Activated gamma-delta T cell (primary cell): ENCODE data around the gene TCFL5.

Experiments
- DNase-seq: peaks from one replicate; lab custom pipeline; 2025; lab: John Stamatoyannopoulos, UW

The TCFL5 gene

GRCh38 chr20:62796699-62797491 lies 64.7 kb downstream of the TCFL5 start:
- no peak for DNase-seq

DNA sequence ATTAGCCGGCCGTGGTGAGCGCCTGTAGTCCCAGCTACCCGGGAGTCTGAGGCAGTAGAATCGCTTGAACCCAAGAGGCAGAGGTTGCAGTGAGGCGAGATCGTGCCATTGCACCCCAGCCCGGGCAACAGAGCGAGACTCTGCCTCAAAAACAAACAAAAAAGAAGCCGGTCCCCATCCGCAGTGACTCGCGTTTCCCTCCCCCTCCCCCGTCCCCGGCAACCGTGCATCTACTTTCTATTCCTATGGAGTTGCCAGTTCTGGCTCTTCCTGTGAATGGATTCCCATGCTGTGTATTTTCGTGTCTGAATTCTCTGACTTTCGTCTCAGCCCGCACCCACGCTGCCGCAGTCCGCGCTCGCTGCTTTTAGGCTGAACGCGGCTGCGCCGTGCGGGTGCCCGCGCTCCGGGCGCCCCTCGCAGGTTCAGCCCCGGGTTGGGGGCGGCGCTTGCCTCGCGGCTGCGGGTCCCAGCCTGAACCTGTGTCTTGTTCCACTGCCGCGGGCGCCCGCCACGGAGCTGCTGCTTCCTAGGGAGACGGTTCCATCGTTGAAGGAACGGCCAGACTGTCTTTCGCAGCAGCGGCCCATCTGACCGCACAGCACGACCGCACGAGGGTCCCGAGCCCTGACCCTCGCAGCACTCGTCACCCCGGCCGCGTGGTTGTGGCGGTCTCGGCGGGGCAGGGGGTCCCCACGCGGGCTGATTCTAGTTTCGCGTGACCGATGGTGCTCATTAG lies 66.4 kb downstream of the TCFL5 start:
- DNase-seq: peak; percentile 55

DNA sequence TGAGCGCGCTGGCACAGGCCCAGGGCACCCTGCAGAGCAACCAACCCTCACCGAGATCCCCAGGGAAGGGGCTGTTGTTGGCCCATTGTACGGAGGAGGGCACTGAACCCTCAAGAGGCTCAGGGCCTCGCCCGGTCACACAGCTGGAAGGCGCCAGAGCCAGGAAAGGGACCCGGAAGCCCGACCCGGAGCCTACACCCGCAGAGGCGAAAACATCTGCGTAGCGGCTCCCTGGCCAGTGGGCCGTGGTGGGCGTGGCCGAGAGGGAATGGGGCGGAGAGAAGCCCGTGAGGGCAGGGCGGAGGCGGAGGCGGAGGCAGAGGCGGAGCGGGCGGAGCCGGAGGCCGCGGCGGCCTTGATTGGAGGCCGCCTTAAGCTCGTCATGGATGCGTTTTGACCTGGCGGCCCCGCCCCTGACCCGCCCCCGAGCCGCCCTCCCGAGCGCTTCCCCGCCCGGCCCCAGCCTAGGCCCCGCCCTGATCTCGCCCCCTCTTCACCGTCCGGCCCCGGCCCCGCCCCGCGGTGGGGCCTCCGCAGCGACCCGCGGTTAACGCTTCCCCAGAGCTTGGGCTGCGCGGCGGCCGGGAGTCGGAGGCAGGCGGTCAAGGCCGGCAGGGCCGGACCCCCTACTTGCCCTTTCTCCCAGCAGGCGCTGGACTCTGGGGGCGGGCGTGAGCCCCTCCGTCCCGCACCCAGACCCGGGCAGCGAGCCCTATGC lies 67.5 kb downstream of the TCFL5 start:
- DNase-seq: peak; percentile 87

- DNase-seq: no peak
Measured at GRCh38 chr20:62793757-62794006, 67.9 kb downstream of the TCFL5 start.

DNA sequence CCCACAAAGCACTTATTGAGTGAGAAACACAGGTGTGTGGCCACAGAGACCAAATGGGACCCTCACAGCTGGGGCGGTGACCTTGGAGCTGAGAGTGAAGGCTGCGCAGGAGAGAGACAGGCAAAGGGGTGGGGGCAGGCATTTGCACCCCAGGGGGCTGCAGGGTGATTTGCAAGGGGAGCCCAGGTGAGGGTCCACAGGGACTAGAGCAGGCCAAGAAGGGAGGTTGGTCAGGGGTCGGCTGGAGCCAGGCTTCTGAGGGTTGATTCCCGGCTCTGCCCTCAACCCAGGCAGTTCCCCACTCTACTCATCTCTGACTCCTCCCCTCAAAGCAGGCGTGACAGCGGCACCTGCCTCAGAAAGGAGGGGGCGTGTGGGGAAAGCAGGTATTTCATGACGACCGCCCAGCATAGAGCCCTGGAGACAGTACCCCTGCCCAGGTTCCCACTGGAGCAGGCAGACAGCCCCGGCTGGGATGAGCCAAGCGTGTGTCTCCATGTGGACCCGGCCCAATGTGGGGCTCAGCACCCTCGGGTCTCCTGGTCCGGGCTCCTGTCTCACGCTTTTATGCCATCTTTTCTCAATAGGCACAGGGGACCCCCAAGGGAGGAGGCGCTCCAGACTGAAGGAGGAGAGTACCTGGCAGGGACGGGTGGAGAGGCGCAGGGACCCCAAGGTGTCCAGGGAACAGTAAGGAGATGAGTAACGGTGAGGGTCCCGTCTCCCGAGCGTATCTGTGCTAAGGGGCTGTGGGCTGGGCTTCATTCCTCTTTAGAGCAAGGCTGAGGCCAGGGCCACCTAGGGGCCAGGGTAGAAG lies 68.5 kb downstream of the TCFL5 start:
- DNase-seq: no peak

DNA sequence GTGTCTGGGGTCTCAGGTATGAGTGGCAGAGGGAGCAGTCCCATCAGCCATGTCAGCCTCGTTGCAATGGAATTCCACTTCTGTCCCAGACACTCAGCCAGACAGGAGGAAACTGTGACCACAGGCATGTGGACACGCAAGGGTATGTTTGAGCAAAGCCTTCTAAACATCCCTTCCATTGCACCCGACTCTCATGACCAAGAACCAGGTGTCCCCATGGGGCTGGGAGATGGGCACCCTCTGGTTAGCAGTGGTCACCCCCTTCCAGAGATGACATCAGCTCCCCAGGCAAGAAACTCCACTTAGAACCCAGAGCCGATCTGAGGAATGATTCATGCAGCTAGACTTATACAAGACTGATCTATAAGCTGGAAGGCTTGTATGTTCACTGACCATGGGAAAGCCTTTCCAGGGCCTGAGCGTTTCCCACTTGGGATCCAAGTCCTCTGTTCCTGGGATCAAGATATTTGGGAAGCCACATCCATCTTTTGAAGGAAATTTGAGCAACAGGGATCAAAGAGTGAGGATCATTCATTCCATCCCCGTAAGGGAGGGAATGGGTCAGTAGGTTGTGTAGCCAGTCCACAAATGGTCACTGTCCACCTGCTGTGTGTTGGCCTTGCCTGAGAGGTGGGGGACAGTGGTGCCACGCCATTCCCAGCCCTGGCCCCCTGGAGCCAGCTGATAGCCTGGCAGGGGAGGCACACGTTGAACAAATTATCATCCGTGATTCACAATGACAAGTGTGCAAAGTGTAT lies 69.3 kb downstream of the TCFL5 start:
- DNase-seq: no peak

GRCh38 chr20:62791301-62792181 lies 70.1 kb downstream of the TCFL5 start:
- no peak for DNase-seq
